GM06990 (cell line): Measurements from ENCODE around the gene SSMEM1.
"Not testable (repeated sequence)": the region's sequence is repeated elsewhere in the genome, so short reads cannot be mapped to it uniquely, and the experiment has no call there.

Experiments used
- DNase-seq: peaks from one replicate; pipeline ENCODE4 v3.0.0-alpha.2; 2011; ENCODE audit not compliant: insufficient read length; ENCODE audit errors: extremely low read depth
- H3K27me3 ChIP-seq: replicated peaks from 2 replicates; pipeline ENCODE4 v1.6.0; 2011; ENCODE audit warnings: low read length; ENCODE audit not compliant: control insufficient read depth, insufficient read depth
- H3K36me3 ChIP-seq: 2 replicates; pipeline ENCODE4 v1.5.1; 2011; ENCODE audit warnings: low read length; ENCODE audit not compliant: control insufficient read depth, insufficient read depth
- H3K4me3 ChIP-seq: replicated peaks from 2 replicates; pipeline ENCODE4 v1.5.1; 2011; ENCODE audit warnings: low read depth, mild to moderate bottlenecking, control low read depth, low read length
- TF ChIP-seq, protein P1 (sequence below): IDR thresholded peaks from 2 replicates; pipeline ENCODE4 v1.5.1; 2011; ENCODE audit warnings: low read length, control low read depth, mild to moderate bottlenecking, inconsistent platforms; ENCODE audit not compliant: insufficient read depth, poor library complexity, severe bottlenecking

Gene SSMEM1

GRCh38 chr7:130228840-130229502 is 21.3 kb downstream of the SSMEM1 start:
- H3K36me3 ChIP-seq, result no peaks in the 10 kb centered on the region
- TF ChIP-seq, protein P1, sequence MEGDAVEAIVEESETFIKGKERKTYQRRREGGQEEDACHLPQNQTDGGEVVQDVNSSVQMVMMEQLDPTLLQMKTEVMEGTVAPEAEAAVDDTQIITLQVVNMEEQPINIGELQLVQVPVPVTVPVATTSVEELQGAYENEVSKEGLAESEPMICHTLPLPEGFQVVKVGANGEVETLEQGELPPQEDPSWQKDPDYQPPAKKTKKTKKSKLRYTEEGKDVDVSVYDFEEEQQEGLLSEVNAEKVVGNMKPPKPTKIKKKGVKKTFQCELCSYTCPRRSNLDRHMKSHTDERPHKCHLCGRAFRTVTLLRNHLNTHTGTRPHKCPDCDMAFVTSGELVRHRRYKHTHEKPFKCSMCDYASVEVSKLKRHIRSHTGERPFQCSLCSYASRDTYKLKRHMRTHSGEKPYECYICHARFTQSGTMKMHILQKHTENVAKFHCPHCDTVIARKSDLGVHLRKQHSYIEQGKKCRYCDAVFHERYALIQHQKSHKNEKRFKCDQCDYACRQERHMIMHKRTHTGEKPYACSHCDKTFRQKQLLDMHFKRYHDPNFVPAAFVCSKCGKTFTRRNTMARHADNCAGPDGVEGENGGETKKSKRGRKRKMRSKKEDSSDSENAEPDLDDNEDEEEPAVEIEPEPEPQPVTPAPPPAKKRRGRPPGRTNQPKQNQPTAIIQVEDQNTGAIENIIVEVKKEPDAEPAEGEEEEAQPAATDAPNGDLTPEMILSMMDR, result no peak
- no peak for DNase-seq
- no peak overlapping the region for H3K4me3 ChIP-seq
- no peaks in the 10 kb centered on the region for H3K27me3 ChIP-seq

DNA sequence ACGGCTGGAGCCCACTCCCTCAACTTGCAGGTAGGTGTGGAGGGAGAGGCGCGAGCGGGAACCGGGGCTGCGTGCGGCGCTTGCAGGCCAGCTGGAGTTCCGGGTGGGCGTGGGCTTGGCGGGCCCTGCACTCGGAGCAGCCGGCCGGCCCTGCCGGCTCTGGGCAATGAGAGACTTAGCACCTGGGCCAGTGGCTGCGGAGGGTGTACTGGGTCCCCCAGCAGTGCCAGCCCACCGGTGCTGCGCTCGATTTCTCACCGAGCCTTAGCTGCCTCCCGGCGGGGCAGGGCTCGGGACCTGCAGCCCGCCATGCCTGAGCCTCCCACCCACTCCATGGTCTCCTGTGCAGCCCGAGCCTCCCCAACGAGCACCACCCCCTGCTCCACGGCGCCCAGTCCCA is 22.3 kb downstream of the SSMEM1 start:
- not testable (repeated sequence) for H3K36me3 ChIP-seq, H3K27me3 ChIP-seq, DNase-seq, H3K4me3 ChIP-seq

DNA sequence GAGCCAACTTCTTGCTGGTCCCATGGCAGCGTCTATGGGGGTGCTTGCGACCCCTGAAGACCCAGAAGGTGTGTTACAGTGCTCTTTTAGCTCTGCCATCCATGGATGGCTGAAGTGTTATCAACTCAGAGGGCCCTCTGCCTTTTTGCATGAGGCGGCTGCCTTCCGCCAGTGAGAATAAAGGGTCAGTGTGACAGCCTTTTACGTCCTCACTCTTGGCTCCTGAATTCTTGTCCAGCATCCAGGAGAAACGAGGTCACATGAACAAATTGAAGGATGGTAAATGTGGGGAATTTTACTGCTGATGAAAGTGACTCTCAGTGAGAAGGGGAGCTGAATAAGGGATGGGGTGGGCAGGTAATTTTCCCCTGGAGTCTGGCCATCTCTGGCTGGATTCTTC is 24.1 kb downstream of the SSMEM1 start:
- TF ChIP-seq, protein P1, result no peak
- DNase-seq, result no peak
- no peaks in the 10 kb centered on the region; the same call in 1 of the 2 replicates for H3K36me3 ChIP-seq
- no peak overlapping the region for H3K4me3 ChIP-seq
- H3K27me3 ChIP-seq, result no peaks in the 10 kb centered on the region

DNA sequence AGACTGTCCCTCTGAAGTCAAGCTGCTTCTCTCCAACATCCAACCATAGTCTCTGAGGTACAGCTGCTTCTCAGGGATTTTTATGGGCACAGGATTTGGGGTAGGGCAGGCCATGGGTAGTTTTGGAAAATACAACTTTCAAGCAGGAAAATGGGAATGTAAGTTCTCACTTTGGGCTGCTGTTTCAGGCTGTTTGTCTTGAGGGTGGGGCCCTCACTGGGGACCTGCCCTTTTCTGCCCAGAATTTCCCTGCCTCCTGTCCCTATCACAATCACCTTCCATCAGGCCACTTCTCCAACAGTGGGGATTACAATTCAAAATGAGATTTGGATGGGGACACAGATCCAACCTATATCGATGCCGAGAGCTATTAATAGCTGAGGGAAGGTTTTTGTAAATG is 24.5 kb downstream of the SSMEM1 start:
- no peak for DNase-seq
- H3K27me3 ChIP-seq, result no peaks in the 10 kb centered on the region
- no peaks in the 10 kb centered on the region; the same call in 1 of the 2 replicates for H3K36me3 ChIP-seq
- no peak overlapping the region for H3K4me3 ChIP-seq
- TF ChIP-seq, protein P1, result no peak

DNA sequence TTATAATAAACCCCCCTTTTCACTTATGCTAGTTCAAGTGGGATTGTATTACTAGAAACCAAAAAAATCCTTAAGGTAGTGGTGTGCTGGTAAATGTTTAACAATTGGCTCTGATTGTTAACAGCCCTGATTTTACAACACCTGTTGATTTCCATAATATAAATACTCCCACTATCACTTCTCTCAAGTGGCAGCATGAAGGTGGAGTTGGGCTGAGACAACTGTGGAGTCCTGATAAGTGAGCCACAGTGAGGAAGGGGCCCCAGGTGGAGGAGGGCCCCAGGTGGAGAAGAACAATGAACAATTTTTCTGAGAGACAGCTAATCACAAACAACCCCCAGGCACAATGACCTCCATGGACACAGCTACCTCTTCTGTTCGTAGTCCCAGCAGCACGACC is 26.4 kb downstream of the SSMEM1 start:
- Histone ChIP-seq H3K36me3 (no peaks in the 10 kb centered on the region; the same call in 1 of the 2 replicates), H3K4me3 (no peak overlapping the region), H3K27me3 (no peaks in the 10 kb centered on the region)
- DNase-seq, result no peak
- TF ChIP-seq, protein P1, result no peak

DNA sequence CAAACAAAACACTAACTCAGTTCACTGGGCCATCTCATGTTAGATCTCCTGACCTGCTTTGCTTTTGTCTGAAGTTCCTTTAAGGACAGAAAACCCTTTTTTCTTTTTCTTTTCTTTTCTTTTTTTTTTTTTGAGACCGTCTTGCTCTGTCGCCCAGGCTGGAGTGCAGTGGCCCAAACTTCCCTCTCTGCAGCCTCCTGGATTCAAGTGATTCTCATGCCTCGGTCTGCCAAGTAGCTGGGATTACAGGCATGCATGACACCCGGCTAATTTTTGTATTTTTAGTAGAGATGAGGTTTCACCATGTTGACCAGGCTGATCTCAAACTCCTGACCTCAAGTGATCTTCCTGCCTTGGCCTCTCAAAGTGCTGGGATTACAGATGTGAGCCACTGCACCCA is 28.7 kb downstream of the SSMEM1 start:
- not testable (repeated sequence) for DNase-seq, H3K4me3 ChIP-seq, H3K36me3 ChIP-seq, H3K27me3 ChIP-seq

GRCh38 chr7:130240240-130240639 is 32.6 kb downstream of the SSMEM1 start:
- Histone ChIP-seq H3K4me3 (no peak overlapping the region), H3K27me3 (no peaks in the 10 kb centered on the region), H3K36me3 (no peaks in the 10 kb centered on the region; the same call in 1 of the 2 replicates)
- DNase-seq, result no peak
- TF ChIP-seq, protein P1, result no peak
